AG09309 (cell line): Measurements from ENCODE around the gene TRAF7.
A peak's percentile ranks its signal among the peaks of the same experiment; 100 is the strongest.
"Not testable (repeated sequence)": the region's sequence is repeated elsewhere in the genome, so short reads cannot be mapped to it uniquely, and the experiment has no call there.

Experiments used
- DNase-seq: peaks from one replicate; pipeline ENCODE4 v3.0.0-alpha.2; 2010; ENCODE audit warnings: low read depth
- H3K4me3 ChIP-seq: 2 replicates; pipeline ENCODE4 v1.5.1; 2011; ENCODE audit warnings: mild to moderate bottlenecking, low read depth, low read length, moderate library complexity; ENCODE audit not compliant: control insufficient read depth
- CTCF ChIP-seq: IDR thresholded peaks from 2 replicates; pipeline ENCODE4 v1.5.1; 2011; ENCODE audit warnings: mild to moderate bottlenecking, low read depth, low read length, inconsistent platforms; ENCODE audit not compliant: insufficient read depth, control insufficient read depth; ENCODE audit errors: missing control alignments

Gene TRAF7

GRCh38 chr16:2155091-2155950 lies at the start of gene TRAF7:
TSS of gene TRAF7 (plus strand) at chr16:2155782. CDS start at chr16:2163921, 8,139 bp downstream.
- peak; percentile 100 for DNase-seq
- no peak for TF ChIP-seq CTCF
- H3K4me3 ChIP-seq = peak within 1 kb of the TSS; percentile 87

GRCh38 chr16:2106211-2106610 lies 49.4 kb upstream of the TRAF7 start:
- not testable (repeated sequence) for DNase-seq, H3K4me3 ChIP-seq

GRCh38 chr16:2107121-2107790 lies 48.3 kb upstream of the TRAF7 start:
- not testable (repeated sequence) for H3K4me3 ChIP-seq
- DNase-seq = peak; percentile 67

GRCh38 chr16:2107791-2108125 lies 47.8 kb upstream of the TRAF7 start:
- DNase-seq, H3K4me3 ChIP-seq: not testable (repeated sequence)

- not testable (repeated sequence) for DNase-seq
Observed at GRCh38 chr16:2108446-2109270, 46.9 kb upstream of the TRAF7 start.

GRCh38 chr16:2109271-2109580 lies 46.4 kb upstream of the TRAF7 start:
- not testable (repeated sequence) for DNase-seq, H3K4me3 ChIP-seq

More at GRCh38 chr16:2108446-2109270, 46.9 kb upstream of the TRAF7 start:
- H3K4me3 ChIP-seq = not testable (repeated sequence)

GRCh38 chr16:2109872-2110271 lies 45.7 kb upstream of the TRAF7 start:
- not testable (repeated sequence) for H3K4me3 ChIP-seq, DNase-seq

GRCh38 chr16:2110332-2111008 lies 45.1 kb upstream of the TRAF7 start:
- H3K4me3 ChIP-seq, DNase-seq: not testable (repeated sequence)

GRCh38 chr16:2111009-2111353 lies 44.6 kb upstream of the TRAF7 start:
- not testable (repeated sequence) for H3K4me3 ChIP-seq, DNase-seq

- not testable (repeated sequence) for DNase-seq, H3K4me3 ChIP-seq
Observed at GRCh38 chr16:2111412-2112335, 43.9 kb upstream of the TRAF7 start.

GRCh38 chr16:2112539-2113106 lies 43.0 kb upstream of the TRAF7 start:
- not testable (repeated sequence) for H3K4me3 ChIP-seq, DNase-seq

- not testable (repeated sequence) for H3K4me3 ChIP-seq, DNase-seq
Observed at GRCh38 chr16:2114225-2114624, 41.4 kb upstream of the TRAF7 start.

- DNase-seq, H3K4me3 ChIP-seq: not testable (repeated sequence)
Observed at GRCh38 chr16:2114885-2115590, 40.5 kb upstream of the TRAF7 start.
